ENCODE results near the gene CCL20. TPM values are rescaled to one million over a fixed set of nuclear protein-coding genes. Genes with fewer than 3 reads are reported as not detected.

The CCL20 gene
- total and polyA plus RNA-seq, 2 of the 13 experiments (the other 11 are each of a cell fraction or from before 2014, with no cell fraction given) = 223 to 903 TPM

GRCh38 chr2:227821043-227821942 lies 7.7 kb downstream of the CCL20 start (continued):
- TF ChIP-seq ASH2L (IDR thresholded peaks at IDR 0.05; ENCODE audit: insufficient read length, low read depth, low read length) = peak; percentile 90
- TF ChIP-seq, protein P1, sequence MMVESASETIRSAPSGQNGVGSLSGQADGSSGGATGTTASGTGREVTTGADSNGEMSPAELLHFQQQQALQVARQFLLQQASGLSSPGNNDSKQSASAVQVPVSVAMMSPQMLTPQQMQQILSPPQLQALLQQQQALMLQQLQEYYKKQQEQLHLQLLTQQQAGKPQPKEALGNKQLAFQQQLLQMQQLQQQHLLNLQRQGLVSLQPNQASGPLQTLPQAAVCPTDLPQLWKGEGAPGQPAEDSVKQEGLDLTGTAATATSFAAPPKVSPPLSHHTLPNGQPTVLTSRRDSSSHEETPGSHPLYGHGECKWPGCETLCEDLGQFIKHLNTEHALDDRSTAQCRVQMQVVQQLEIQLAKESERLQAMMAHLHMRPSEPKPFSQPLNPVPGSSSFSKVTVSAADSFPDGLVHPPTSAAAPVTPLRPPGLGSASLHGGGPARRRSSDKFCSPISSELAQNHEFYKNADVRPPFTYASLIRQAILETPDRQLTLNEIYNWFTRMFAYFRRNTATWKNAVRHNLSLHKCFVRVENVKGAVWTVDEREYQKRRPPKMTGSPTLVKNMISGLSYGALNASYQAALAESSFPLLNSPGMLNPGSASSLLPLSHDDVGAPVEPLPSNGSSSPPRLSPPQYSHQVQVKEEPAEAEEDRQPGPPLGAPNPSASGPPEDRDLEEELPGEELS (CRISPR knock-in tag; IDR thresholded peaks at IDR 0.05) = peak; percentile 81
- no peak for TF ChIP-seq HES4 (CRISPR knock-in tag; IDR thresholded peaks at IDR 0.05; ENCODE audit: borderline replicate concordance)
- TF ChIP-seq KLF11 (CRISPR knock-in tag; IDR thresholded peaks at IDR 0.05) = no peak; the same call in 1 of the 2 replicates
- TF ChIP-seq SALL1 (CRISPR knock-in tag; IDR thresholded peaks at IDR 0.05) = peak; percentile 99
- peak; percentile 80 for TF ChIP-seq ZSCAN31 (CRISPR knock-in tag; IDR thresholded peaks at IDR 0.05; ENCODE audit: low read depth)
- peak; percentile 11; the same call in 1 of the 2 replicates for TF ChIP-seq ZKSCAN1 (IDR thresholded peaks at IDR 0.05; ENCODE audit: low read length)
- peak; percentile 78 for TF ChIP-seq BCL6 (CRISPR knock-in tag; IDR thresholded peaks at IDR 0.05)
- no peak for TF ChIP-seq ZFP36L2 (CRISPR knock-in tag; IDR thresholded peaks at IDR 0.05)
- peak; percentile 73 for TF ChIP-seq BHLHE40 (IDR thresholded peaks at IDR 0.05; ENCODE audit: low read length)
- peak; percentile 39 for TF ChIP-seq ZNF24 (IDR thresholded peaks at IDR 0.05)
- TF ChIP-seq ZNF501 (CRISPR knock-in tag; IDR thresholded peaks at IDR 0.05) = peak; percentile 60
- TF ChIP-seq RARG (CRISPR knock-in tag; IDR thresholded peaks at IDR 0.05; ENCODE audit: low read depth) = no peak
- 0 out of 2 replicates have a peak, but pooled peaks have one; percentile 65 for TF ChIP-seq SRY (CRISPR knock-in tag; IDR thresholded peaks at IDR 0.05)
- no peak for TF ChIP-seq MLLT10 (CRISPR knock-in tag; IDR thresholded peaks at IDR 0.05)
- peak; percentile 62; the same call in 1 of the 2 replicates for TF ChIP-seq ZNF816 (CRISPR knock-in tag; IDR thresholded peaks at IDR 0.05; ENCODE audit: borderline replicate concordance)
- peak; percentile 56; the same call in 1 of the 2 replicates for TF ChIP-seq ZNF460 (CRISPR knock-in tag; IDR thresholded peaks at IDR 0.05; ENCODE audit: borderline replicate concordance)
- peak; percentile 86 for TF ChIP-seq TCF7 (IDR thresholded peaks at IDR 0.05; ENCODE audit: low read depth)
- TF ChIP-seq ZNF678 (CRISPR knock-in tag; IDR thresholded peaks at IDR 0.05) = no peak
- no peak for TF ChIP-seq STAT6 (CRISPR knock-in tag; IDR thresholded peaks at IDR 0.05; ENCODE audit: borderline replicate concordance)
- peak; percentile 96 for TF ChIP-seq JUND (CRISPR knock-in tag; IDR thresholded peaks at IDR 0.05)
- no peak for TF ChIP-seq TCF12 (IDR thresholded peaks at IDR 0.05)
- peak; percentile 85; the same call in 1 of the 2 replicates for TF ChIP-seq TCF12 (CRISPR knock-in tag; IDR thresholded peaks at IDR 0.05)
- TF ChIP-seq ZNF543 (CRISPR knock-in tag; IDR thresholded peaks at IDR 0.05) = 0 out of 2 replicates have a peak, but pooled peaks have one; percentile 32
- TF ChIP-seq ELF3 (CRISPR knock-in tag; IDR thresholded peaks at IDR 0.05) = peak; percentile 83
- peak; percentile 50 for TF ChIP-seq MED8 (CRISPR knock-in tag; IDR thresholded peaks at IDR 0.05; ENCODE audit: insufficient replicate concordance)
- TF ChIP-seq TOE1 (CRISPR knock-in tag; IDR thresholded peaks at IDR 0.05) = no peak
